Common myeloid progenitor, CD34-positive (primary cell): Measurements from ENCODE around the gene SMARCD1. TPM values are rescaled to one million over a fixed set of nuclear protein-coding genes. Genes with fewer than 3 reads are reported as not detected.

Experiments
- CTCF ChIA-PET: fragments of 350-600 bp; sonication (Branson Sonifier 250); formaldehyde crosslinking; loops from one replicate; lab custom pipeline; 2021; ENCODE audit warnings: antibody characterized with exemption; lab: Charles Lee
- POLR2A ChIA-PET: fragments of 350-600 bp; sonication (Branson Sonifier 250); formaldehyde crosslinking; loops from one replicate; lab custom pipeline; 2021; ENCODE audit warnings: antibody characterized with exemption; lab: Charles Lee
- DNase-seq, 3 donors: peaks; one replicate each; pipeline versions ENCODE4 v3.0.0 to v3.0.0-alpha.2; 2013
- H3K27ac ChIP-seq, 2 experiments: 1 replicate in 1 of 2; 2 replicates in 1 of 2; pipeline ENCODE4 v1.7.0; 2013; ENCODE audit warnings: inconsistent platforms in 2 of 2, low read length in 2 of 2, mild to moderate bottlenecking in 2 of 2, low read depth in 1 of 2, moderate library complexity in 1 of 2; ENCODE audit not compliant: severe bottlenecking in 2 of 2, insufficient read depth in 1 of 2, poor library complexity in 1 of 2
- H3K27me3 ChIP-seq, 5 experiments: replicated peaks in 2 of 5; 1 replicate in 3 of 5; 2 replicates in 2 of 5; pipeline versions ENCODE4 v1.6.1 to v1.7.0; 2013; ENCODE audit warnings: low read length in 4 of 5, mild to moderate bottlenecking in 2 of 5, moderate library complexity in 2 of 5, inconsistent platforms in 1 of 5; ENCODE audit not compliant: insufficient read depth in 5 of 5, control insufficient read depth in 4 of 5
- H3K36me3 ChIP-seq, 4 experiments: 1 replicate in 2 of 4; 2 replicates in 2 of 4; pipeline versions ENCODE4 v1.6.1 to v1.7.0; 2013; ENCODE audit warnings: low read length in 3 of 4, control low read depth in 1 of 4, mild to moderate bottlenecking in 1 of 4; ENCODE audit not compliant: control insufficient read depth in 4 of 4, insufficient read depth in 4 of 4
- H3K4me1 ChIP-seq, 4 experiments: 1 replicate in 3 of 4; 2 replicates in 1 of 4; pipeline versions ENCODE4 v1.6.1 to v1.7.1; 2013; ENCODE audit warnings: low read length in 3 of 4, mild to moderate bottlenecking in 3 of 4, control low read depth in 1 of 4, inconsistent platforms in 1 of 4, moderate library complexity in 1 of 4; ENCODE audit not compliant: control insufficient read depth in 4 of 4, insufficient read depth in 4 of 4; ENCODE audit errors: control extremely low read depth in 1 of 4
- H3K4me3 ChIP-seq, 7 experiments: 1 replicate in 4 of 7; 2 replicates in 3 of 7; pipeline versions ENCODE4 v1.5.1 to v1.7.0; 2013; ENCODE audit warnings: mild to moderate bottlenecking in 7 of 7, low read length in 6 of 7, moderate library complexity in 6 of 7, inconsistent platforms in 2 of 7, low read depth in 2 of 7, control low read depth in 1 of 7; ENCODE audit not compliant: insufficient read depth in 4 of 7, control insufficient read depth in 1 of 7; ENCODE audit errors: extremely low read depth in 1 of 7
- H3K9me3 ChIP-seq, 5 experiments: 1 replicate in 4 of 5; 2 replicates in 1 of 5; pipeline versions ENCODE4 v1.6.1 to v1.7.1; 2013; ENCODE audit warnings: low read length in 4 of 5, mild to moderate bottlenecking in 2 of 5, inconsistent platforms in 1 of 5, low read depth in 1 of 5, moderate library complexity in 1 of 5; ENCODE audit not compliant: control insufficient read depth in 4 of 5, insufficient read depth in 2 of 5; ENCODE audit errors: control extremely low read depth in 1 of 5
- WGBS: methylation state at CpG from one replicate; pipeline ENCODE4 v1.1.5; 2013; ENCODE audit not compliant: insufficient coverage; 5-methylcytosine and 5-hydroxymethylcytosine counted together
- polyA plus RNA-seq: library from polyadenylated mRNA; unstranded; fragments of 120-200 nt; gene quantifications from one replicate; pipeline ENCODE4 v1.2.1, GENCODE V29; 2013

Gene SMARCD1
- polyA plus RNA-seq, result 79.5 TPM

DNA sequence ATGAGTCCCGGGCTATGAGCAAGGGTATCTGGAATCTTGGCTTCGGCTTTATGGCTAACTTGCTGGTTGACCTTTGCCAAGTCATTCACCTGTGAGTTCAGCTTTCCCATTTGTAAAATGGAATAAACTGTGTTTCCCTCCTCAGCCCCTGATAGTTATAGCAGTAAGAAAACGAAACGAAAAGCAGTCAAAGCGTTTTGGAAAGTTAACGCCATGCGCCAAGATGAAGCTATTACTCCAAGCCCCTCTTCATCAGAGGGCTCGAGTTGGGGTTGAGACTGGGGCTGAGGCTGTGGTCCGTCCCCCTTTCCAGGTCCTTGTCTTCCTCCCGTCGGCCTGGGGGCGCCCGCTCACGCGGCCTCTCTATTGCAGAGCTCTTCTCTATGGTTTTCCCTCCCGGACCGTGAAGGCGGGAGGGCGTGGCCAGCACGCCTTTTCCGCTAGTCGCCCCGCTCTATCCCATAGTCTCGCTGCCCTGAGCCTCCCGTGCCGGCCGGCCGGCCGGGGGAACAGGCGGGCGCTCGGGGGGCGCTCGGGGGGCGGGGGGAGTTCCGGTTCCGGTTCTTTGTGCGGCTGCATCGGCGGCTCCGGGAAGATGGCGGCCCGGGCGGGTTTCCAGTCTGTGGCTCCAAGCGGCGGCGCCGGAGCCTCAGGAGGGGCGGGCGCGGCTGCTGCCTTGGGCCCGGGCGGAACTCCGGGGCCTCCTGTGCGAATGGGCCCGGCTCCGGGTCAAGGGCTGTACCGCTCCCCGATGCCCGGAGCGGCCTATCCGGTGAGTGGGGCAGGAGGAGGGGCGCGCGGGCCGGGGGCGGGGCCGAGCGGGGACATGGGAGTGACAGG is at the start of gene SMARCD1:
SMARCD1 (plus strand) TSS at position 568 of the 840 bp plus-strand sequence; CDS start at position 596, 28 bp downstream.
- CTCF ChIA-PET, result interaction anchor here (0.6 to 10.4 kb wide), 17 partner anchors 10 to 241 kb away, joined by 3 to 168 read pairs (median 3); partner anchors contain the start of genes CERS5, COX14 and GPD1
- DNase-seq, result peak; percentile 92 to 97 (median 94)
- H3K4me1 ChIP-seq, result peaks cover 4 to 15% (median 10%) of the 10 kb centered on the region in 4 experiments
- WGBS, result 0% methylated on average over 47 of the region's 69 CpGs
- peaks cover 13 to 34% (median 27%) of the 10 kb centered on the region in 4 experiments for H3K36me3 ChIP-seq
- POLR2A ChIA-PET, result interaction anchor here (0.6 to 1.8 kb wide), 5 partner anchors 11 to 92 kb away, joined by 3 to 10 read pairs (median 5); partner anchors contain the start of genes CERS5 and COX14
- H3K4me3 ChIP-seq, result peak within 1 kb of the TSS; percentile 42 to 99 (median 94)
- H3K27me3 ChIP-seq, result no peaks in the 10 kb centered on the region
- no peaks in the 10 kb centered on the region for H3K9me3 ChIP-seq
- H3K27ac ChIP-seq, result peak within 1 kb of the TSS; percentile 64 to 85

GRCh38 chr12:50038336-50038735 is 46.8 kb upstream of the SMARCD1 start:
- H3K4me1 ChIP-seq, result peaks cover 0 to 16% (median 5%) of the 10 kb centered on the region in 4 experiments
- ChIA-PET CTCF (interaction anchor here (0.6 to 17.7 kb wide), 20 partner anchors 8 to 170 kb away, joined by 3 to 269 read pairs (median 6); partner anchors contain the start of genes ASIC1 and RACGAP1), POLR2A (interaction anchor here (0.9 kb wide), 1 partner anchor 53 kb away, joined by 3 read pairs; no protein-coding TSS in a partner anchor)
- H3K4me3 ChIP-seq, result no peak overlapping the region
- DNase-seq, result no peak
- H3K36me3 ChIP-seq, result no peaks in the 10 kb centered on the region
- no peak overlapping the region for H3K27ac ChIP-seq
- H3K27me3 ChIP-seq, result peaks cover 0 to 5% (median 0%) of the 10 kb centered on the region in 5 experiments
- WGBS, result 43% methylated on average over 2 of the region's 4 CpGs
- no peaks in the 10 kb centered on the region for H3K9me3 ChIP-seq

- peaks cover 0 to 7% (median 0%) of the 10 kb centered on the region in 4 experiments for H3K4me1 ChIP-seq
- WGBS, result 40% methylated on average over 5 of the region's 9 CpGs
- CTCF ChIA-PET, result interaction anchor here (0.7 to 17.7 kb wide), 24 partner anchors 8 to 171 kb away, joined by 3 to 269 read pairs (median 6); partner anchors contain the start of genes ASIC1 and RACGAP1
Observed at GRCh38 chr12:50039151-50039835, 45.8 kb upstream of the SMARCD1 start.

GRCh38 chr12:50040657-50041056 is 44.5 kb upstream of the SMARCD1 start:
- CTCF ChIA-PET, result interaction anchor here (1.1 to 17.7 kb wide), 10 partner anchors 10 to 167 kb away, joined by 3 to 269 read pairs (median 14); partner anchors contain the start of genes ASIC1 and RACGAP1
- no peak overlapping the region for H3K4me3 ChIP-seq
- no peaks in the 10 kb centered on the region for H3K36me3 ChIP-seq
- POLR2A ChIA-PET, result no interaction called here
- WGBS, result 95% methylated on average over 3 of the region's 4 CpGs
- H3K27me3 ChIP-seq, result peaks cover 0 to 5% (median 0%) of the 10 kb centered on the region in 5 experiments
- no peak overlapping the region for H3K27ac ChIP-seq
- no peak for DNase-seq
- peaks cover 0 to 4% (median 0%) of the 10 kb centered on the region in 4 experiments for H3K4me1 ChIP-seq
- no peaks in the 10 kb centered on the region for H3K9me3 ChIP-seq

More at GRCh38 chr12:50039151-50039835, 45.8 kb upstream of the SMARCD1 start:
- H3K4me3 ChIP-seq, result no peak overlapping the region
- POLR2A ChIA-PET, result no interaction called here
- H3K27ac ChIP-seq, result no peak overlapping the region
- H3K27me3 ChIP-seq, result peaks cover 0 to 5% (median 0%) of the 10 kb centered on the region in 5 experiments
- H3K36me3 ChIP-seq, result no peaks in the 10 kb centered on the region
- peak; percentile 80 to 87 (median 82) for DNase-seq
- no peaks in the 10 kb centered on the region for H3K9me3 ChIP-seq

DNA sequence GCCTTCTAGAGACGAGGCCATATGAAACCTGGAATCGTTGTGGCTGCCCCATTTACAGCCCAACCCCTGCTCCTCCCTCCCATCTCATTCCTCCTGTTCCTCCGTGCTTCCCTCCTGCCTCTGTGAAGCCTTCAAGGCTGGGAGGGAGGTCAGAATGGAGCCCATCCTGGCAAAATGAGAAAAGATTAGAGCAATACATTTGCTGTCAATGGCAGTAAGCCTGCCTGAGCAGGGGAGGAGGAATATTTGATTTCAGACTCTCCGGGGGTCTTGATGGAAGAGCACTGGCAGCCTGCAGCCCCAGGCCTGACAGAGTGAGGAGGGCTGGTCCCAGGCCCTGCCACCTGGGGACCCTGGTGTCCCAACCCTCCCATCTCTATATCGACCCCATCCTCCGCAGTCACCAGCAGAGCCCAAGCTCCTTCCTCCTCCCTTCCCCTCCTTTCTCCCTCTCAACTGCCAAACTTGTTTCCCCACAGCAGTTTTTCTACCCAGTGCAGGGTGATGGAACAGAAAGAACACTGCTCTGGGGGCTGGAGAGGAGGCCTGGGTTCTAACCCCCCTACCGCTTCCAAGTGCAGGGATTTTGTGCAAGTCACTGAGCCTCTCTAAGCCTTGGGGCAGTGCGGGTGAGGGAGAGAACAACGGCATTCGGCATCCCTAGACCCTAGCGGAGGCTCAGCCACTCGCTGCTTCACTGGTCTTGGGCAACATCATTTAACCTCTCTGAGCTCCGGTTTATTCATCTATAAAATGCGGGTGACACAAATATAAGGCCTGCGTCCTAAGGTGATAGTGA is 43.9 kb upstream of the SMARCD1 start:
- WGBS, result 96% methylated on average over 13 of the region's 15 CpGs
- no peak overlapping the region for H3K4me3 ChIP-seq
- peaks cover 0 to 4% (median 0%) of the 10 kb centered on the region in 4 experiments for H3K4me1 ChIP-seq
- POLR2A ChIA-PET, result no interaction called here
- no peaks in the 10 kb centered on the region for H3K9me3 ChIP-seq
- no peaks in the 10 kb centered on the region for H3K36me3 ChIP-seq
- H3K27me3 ChIP-seq, result peaks cover 0 to 5% (median 0%) of the 10 kb centered on the region in 5 experiments
- H3K27ac ChIP-seq, result no peak overlapping the region
- DNase-seq, result no peak
- CTCF ChIA-PET, result interaction anchor here (1.1 to 17.7 kb wide), 6 partner anchors 9 to 73 kb away, joined by 3 to 269 read pairs (median 72); partner anchors contain the start of gene ASIC1

GRCh38 chr12:50041962-50042361 is 43.2 kb upstream of the SMARCD1 start:
- ChIA-PET POLR2A (no interaction called here), CTCF (interaction anchor here (1.1 to 17.7 kb wide), 7 partner anchors 8 to 74 kb away, joined by 3 to 269 read pairs (median 44); partner anchors contain the start of gene ASIC1)
- H3K4me1 ChIP-seq, result peaks cover 0 to 4% (median under 1%) of the 10 kb centered on the region in 4 experiments
- H3K9me3 ChIP-seq, result no peaks in the 10 kb centered on the region
- H3K36me3 ChIP-seq, result no peaks in the 10 kb centered on the region
- H3K27ac ChIP-seq, result no peak overlapping the region
- WGBS, result 100% methylated on average over 2 of the region's 5 CpGs
- no peak for DNase-seq
- H3K4me3 ChIP-seq, result no peak overlapping the region
- H3K27me3 ChIP-seq, result peaks cover 0 to 5% (median 0%) of the 10 kb centered on the region in 5 experiments
